Activated CD4-positive, alpha-beta T cell treated with anti-CD3 and anti-CD28 coated beads, Interleukin-2, amount 10 ng/mL, durations not matched to agents 7 days and 5 days (primary cell): Measurements from ENCODE around the gene RLBP1. TPM values are rescaled to one million over a fixed set of nuclear protein-coding genes. Genes with fewer than 3 reads are reported as not detected.

Source experiments
- CTCF ChIA-PET: fragments of 350-600 bp; sonication (Branson Sonifier 250); formaldehyde crosslinking; loops from one replicate; lab custom pipeline; 2021; ENCODE audit warnings: antibody characterized with exemption; lab: Charles Lee
- POLR2A ChIA-PET: fragments of 350-600 bp; sonication (Branson Sonifier 250); formaldehyde crosslinking; loops from one replicate; lab custom pipeline; 2021; ENCODE audit warnings: antibody characterized with exemption; lab: Charles Lee
- DNase-seq: peaks from one replicate; pipeline ENCODE4 v3.0.0-alpha.2; 2020
- H3K27ac Mint-ChIP-seq: one replicate; pipeline ENCODE4 v1.8.0; 2021; ENCODE audit warnings: mild to moderate bottlenecking, moderate library complexity, mixed read lengths
- H3K27me3 Mint-ChIP-seq: one replicate; pipeline ENCODE4 v1.8.0; 2021; ENCODE audit warnings: mixed read lengths
- H3K36me3 Mint-ChIP-seq: one replicate; pipeline ENCODE4 v1.8.0; 2021; ENCODE audit warnings: low read depth, mixed read lengths
- H3K4me1 Mint-ChIP-seq: one replicate; pipeline ENCODE4 v1.8.0; 2021; ENCODE audit warnings: mixed read lengths
- H3K4me3 Mint-ChIP-seq: one replicate; pipeline ENCODE4 v1.8.0; 2021; ENCODE audit warnings: mild to moderate bottlenecking, moderate library complexity, mixed read lengths
- H3K9me3 Mint-ChIP-seq: one replicate; pipeline ENCODE4 v1.8.0; 2021; ENCODE audit warnings: mixed read lengths
- total RNA-seq, 2 experiments: library from RNA; stranded (reverse); gene quantifications; one replicate each; pipeline ENCODE4 v1.2.3, GENCODE V29; 2021

The RLBP1 gene
- total RNA-seq, 2 experiments from 2014 or later = not detected

DNA sequence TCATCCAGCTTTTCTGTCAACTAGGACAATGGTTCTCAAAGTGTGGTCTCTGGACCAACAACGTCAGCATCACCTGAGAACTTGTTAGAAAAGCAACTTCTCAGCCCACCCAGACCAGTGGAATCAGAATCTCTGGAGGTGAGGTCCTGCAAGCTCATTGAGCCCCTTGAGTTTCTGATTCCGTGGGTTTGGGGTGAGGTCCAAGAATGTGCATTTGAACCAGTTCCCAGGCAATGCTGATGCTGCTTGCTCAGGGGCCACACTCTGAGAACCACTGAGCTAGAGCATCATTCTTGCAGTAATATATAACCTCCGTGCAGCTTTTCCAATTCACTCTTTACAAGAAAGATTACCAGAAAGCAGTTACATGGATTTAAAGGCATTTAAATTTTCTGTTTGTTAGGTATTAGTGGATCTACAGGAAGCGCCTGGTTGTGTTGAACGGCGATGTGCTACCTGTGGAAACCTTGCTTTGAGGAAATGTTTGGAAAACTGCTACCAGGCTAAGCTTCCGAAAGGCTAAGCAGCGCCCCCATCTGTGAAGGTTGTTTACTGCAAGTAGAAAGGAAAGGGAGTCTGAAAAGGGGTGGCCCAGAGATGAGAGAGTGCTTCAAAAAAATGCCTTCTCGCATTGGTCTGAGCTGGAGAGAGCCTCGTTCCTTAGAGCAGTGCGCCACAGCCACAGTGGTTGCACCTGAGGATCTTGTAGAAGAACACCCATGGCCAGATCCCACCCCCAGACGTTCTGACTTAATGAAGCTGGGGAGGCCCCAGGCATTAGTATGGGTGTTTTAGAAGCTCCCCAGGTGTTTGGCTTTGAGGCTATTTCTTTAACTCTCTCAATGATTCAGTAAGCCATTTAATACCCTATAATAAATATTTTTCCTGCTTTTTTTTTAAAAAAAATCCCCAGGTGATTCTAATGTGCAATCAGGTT, 50.0 kb downstream of the RLBP1 start:
- Mint-ChIP-seq H3K4me3 (no peak overlapping the region), H3K27me3 (no peaks in the 10 kb centered on the region), H3K4me1 (peaks cover 11% of the 10 kb centered on the region), H3K36me3 (peaks cover 3% of the 10 kb centered on the region), H3K9me3 (no peaks in the 10 kb centered on the region), H3K27ac (peak overlapping the region; percentile 43)
- POLR2A ChIA-PET = interaction anchor here (0.5 to 0.7 kb wide), 2 partner anchors 140 to 207 kb away, joined by 3 read pairs; no protein-coding TSS in a partner anchor
- CTCF ChIA-PET = interaction anchor here (0.5 to 2.1 kb wide), 12 partner anchors 14 to 271 kb away, joined by 3 to 10 read pairs (median 4); no protein-coding TSS in a partner anchor
- DNase-seq = peak; percentile 24

- no peak for DNase-seq
- Mint-ChIP-seq H3K4me3 (no peak overlapping the region), H3K4me1 (peaks cover 11% of the 10 kb centered on the region), H3K27ac (no peak overlapping the region), H3K27me3 (no peaks in the 10 kb centered on the region), H3K36me3 (peaks cover 2% of the 10 kb centered on the region), H3K9me3 (no peaks in the 10 kb centered on the region)
- ChIA-PET POLR2A (interaction anchor here (0.7 kb wide), 1 partner anchor 208 kb away, joined by 3 read pairs; no protein-coding TSS in a partner anchor), CTCF (interaction anchor here (0.6 to 2.1 kb wide), 5 partner anchors 10 to 270 kb away, joined by 3 to 7 read pairs (median 3); no protein-coding TSS in a partner anchor)
Observed at GRCh38 chr15:89170364-89170763, 51.0 kb downstream of the RLBP1 start.

DNA sequence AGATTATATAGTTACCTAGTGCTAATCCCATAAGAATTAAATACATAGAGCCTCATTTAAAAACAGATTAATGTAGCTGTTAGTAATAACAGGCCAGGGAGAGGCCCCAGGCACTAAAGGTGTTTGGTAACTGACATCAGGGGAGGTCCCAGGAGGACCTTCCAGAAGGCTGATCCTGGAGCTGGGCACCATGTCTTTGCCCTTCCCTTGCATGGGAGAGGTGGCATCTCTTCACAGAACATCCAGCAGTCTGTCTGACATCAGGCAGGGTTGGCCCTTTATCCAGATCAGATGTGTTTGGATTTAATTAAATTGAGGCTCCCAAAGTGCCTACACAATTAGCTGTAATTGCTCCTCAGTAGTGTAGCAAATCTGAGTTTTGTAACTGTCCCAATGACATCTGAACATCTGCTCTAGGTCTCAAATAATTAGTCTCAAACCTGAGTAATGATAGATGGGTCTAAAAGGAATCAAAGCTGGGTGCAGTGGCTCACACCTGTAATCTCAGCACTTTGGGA, 53.0 kb downstream of the RLBP1 start:
- Mint-ChIP-seq H3K4me1 (peaks cover 11% of the 10 kb centered on the region), H3K4me3 (no peak overlapping the region), H3K27ac (no peak overlapping the region), H3K9me3 (no peaks in the 10 kb centered on the region), H3K36me3 (peaks cover 11% of the 10 kb centered on the region), H3K27me3 (no peaks in the 10 kb centered on the region)
- DNase-seq = no peak
- POLR2A ChIA-PET = no interaction called here
- CTCF ChIA-PET = interaction anchor here (0.8 to 2.8 kb wide), 5 partner anchors 10 to 113 kb away, joined by 3 to 10 read pairs (median 3); no protein-coding TSS in a partner anchor

GRCh38 chr15:89167267-89168176, 53.9 kb downstream of the RLBP1 start:
- ChIA-PET POLR2A (no interaction called here), CTCF (interaction anchor here (0.8 to 2.8 kb wide), 7 partner anchors 10 to 112 kb away, joined by 3 to 10 read pairs (median 4); no protein-coding TSS in a partner anchor)
- peak overlapping the region; percentile 7 for H3K4me3 Mint-ChIP-seq
- peaks cover 11% of the 10 kb centered on the region for H3K36me3 Mint-ChIP-seq
- H3K9me3 Mint-ChIP-seq = no peaks in the 10 kb centered on the region
- peak overlapping the region; percentile 60 for H3K27ac Mint-ChIP-seq
- DNase-seq = no peak
- H3K4me1 Mint-ChIP-seq = peaks cover 11% of the 10 kb centered on the region
- no peaks in the 10 kb centered on the region for H3K27me3 Mint-ChIP-seq

GRCh38 chr15:89165677-89166076, 55.7 kb downstream of the RLBP1 start:
- ChIA-PET POLR2A (no interaction called here), CTCF (interaction anchor here (2.8 kb wide), 1 partner anchor 12 kb away, joined by 10 read pairs; no protein-coding TSS in a partner anchor)
- no peak for DNase-seq
- Mint-ChIP-seq H3K4me3 (no peak overlapping the region), H3K4me1 (peaks cover 11% of the 10 kb centered on the region), H3K9me3 (no peaks in the 10 kb centered on the region), H3K36me3 (peaks cover 11% of the 10 kb centered on the region), H3K27me3 (no peaks in the 10 kb centered on the region), H3K27ac (no peak overlapping the region)

DNA sequence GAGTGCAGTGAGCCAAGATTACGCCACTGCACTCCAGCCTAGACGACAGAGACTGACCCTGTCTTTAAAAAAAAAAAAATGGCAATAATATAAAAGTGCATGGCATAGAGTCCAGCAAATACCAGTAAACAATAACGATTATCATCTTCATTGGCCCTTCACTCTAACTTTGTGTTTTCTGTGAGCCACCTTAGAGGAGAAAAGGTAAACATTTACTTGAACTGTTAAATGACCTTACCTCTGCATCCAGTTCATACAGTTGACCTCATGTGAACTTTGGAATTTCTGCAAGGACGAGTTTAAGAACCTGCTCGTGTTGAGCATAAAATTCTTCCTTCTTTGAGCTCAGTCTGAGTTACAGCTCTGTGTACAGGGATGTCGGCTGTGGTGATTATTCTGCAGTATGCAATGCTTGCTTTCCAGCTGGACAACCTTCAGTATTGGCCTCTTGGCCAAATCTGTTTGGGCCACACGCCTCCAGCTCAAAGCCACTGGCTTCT, 56.6 kb downstream of the RLBP1 start:
- Mint-ChIP-seq H3K4me3 (no peak overlapping the region), H3K9me3 (no peaks in the 10 kb centered on the region), H3K27me3 (no peaks in the 10 kb centered on the region), H3K27ac (no peak overlapping the region), H3K36me3 (peaks cover 17% of the 10 kb centered on the region), H3K4me1 (peaks cover 11% of the 10 kb centered on the region)
- no peak for DNase-seq
- CTCF ChIA-PET = interaction anchor here (0.5 to 0.8 kb wide), 2 partner anchors 11 to 86 kb away, joined by 3 to 4 read pairs; no protein-coding TSS in a partner anchor
- POLR2A ChIA-PET = no interaction called here

DNA sequence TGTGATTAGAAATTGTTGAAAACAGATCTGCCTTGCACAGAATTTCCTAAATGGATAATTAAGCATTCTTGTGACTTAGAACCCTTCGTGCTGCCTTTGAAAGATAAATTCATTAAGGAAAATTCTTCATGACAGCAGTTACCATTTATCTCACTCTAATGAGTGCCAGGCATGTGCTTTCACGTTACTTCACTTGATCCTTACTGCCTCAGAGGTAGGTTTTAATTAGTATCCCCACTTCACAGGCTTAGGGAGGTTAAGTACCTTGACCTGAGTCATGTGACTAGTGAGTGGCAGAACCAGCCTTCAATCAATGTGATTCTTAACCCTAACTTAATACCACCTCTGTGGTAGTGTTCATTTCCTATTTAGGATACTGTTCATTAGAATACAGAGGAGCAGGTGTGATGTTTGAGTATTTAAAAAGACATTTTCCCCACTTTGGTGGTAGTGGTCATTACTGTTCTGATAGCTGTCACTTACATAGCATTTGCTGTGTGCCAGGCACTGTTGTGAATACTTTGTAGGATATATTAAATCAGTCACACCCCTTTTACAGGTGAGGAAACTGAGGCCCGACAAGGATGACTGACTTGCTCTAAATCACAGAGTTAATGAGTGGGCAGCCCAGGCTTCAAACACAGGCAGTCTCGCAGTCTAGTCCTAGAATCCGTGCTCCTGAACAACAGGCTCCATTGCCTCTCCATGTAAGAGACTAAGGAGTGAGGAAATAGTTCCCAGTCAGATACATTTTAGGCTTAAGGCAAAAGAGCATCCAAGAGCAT, 57.9 kb downstream of the RLBP1 start:
- Mint-ChIP-seq H3K4me3 (no peak overlapping the region), H3K27ac (no peak overlapping the region), H3K9me3 (no peaks in the 10 kb centered on the region), H3K36me3 (peaks cover 17% of the 10 kb centered on the region), H3K27me3 (no peaks in the 10 kb centered on the region), H3K4me1 (peaks cover 11% of the 10 kb centered on the region)
- POLR2A ChIA-PET = no interaction called here
- CTCF ChIA-PET = no interaction called here
- no peak for DNase-seq

DNA sequence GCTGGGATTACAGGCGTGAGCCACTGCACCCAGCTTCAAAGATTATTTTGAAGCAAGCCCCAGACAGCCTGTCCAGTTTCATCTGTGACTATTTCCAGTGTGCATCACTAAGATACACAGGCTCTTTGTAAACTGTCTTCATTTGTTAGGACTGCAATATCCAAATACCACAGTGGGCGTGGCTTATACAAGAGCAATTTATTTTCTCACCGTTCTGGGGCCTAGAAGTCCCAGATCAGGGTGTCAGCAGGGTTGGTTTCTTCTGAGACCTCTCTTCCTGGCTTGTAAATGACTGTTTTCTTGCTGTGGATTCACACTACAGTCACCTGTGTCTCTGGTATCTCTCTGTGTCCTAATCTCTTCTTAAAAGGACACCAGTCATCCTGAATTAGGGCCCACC, 59.7 kb downstream of the RLBP1 start:
- Mint-ChIP-seq H3K4me1 (no peaks in the 10 kb centered on the region), H3K4me3 (no peak overlapping the region), H3K27me3 (no peaks in the 10 kb centered on the region), H3K27ac (no peak overlapping the region), H3K9me3 (no peaks in the 10 kb centered on the region), H3K36me3 (peaks cover 24% of the 10 kb centered on the region)
- DNase-seq = no peak
- ChIA-PET POLR2A (no interaction called here), CTCF (no interaction called here)

Other genes starting within 250 kb of the RLBP1 start
- gene ABHD2, start 133.1 kb downstream of the RLBP1 start, total RNA-seq = 10 to 100 TPM; 79.7 to 89.0 TPM
- 100 to 1,000 TPM; 203 to 210 TPM for gene FANCI, start 22.4 kb upstream of the RLBP1 start, total RNA-seq
- 100 to 1,000 TPM in 1 of 2 experiments, 10 to 100 TPM in 1; 85.6 to 105 TPM for gene POLG, start 113.2 kb upstream of the RLBP1 start, total RNA-seq